Endodermal cell (in vitro differentiated cells): Measurements from ENCODE around the gene GABRB1. TPM values are rescaled to one million over a fixed set of nuclear protein-coding genes. Genes with fewer than 3 reads are reported as not detected.

Source experiments
- DNase-seq: peaks from one replicate; pipeline ENCODE4 v3.0.0-alpha.2; 2017
- H3K27ac ChIP-seq: 2 replicates; pipeline ENCODE4 v1.5.1; 2013; ENCODE audit warnings: mild to moderate bottlenecking, low read depth, low read length, moderate library complexity
- H3K27me3 ChIP-seq: 2 replicates; pipeline ENCODE4 v1.6.1; 2013; ENCODE audit warnings: mild to moderate bottlenecking, low read length, moderate library complexity; ENCODE audit not compliant: insufficient read depth, control insufficient read depth, poor library complexity, severe bottlenecking
- H3K36me3 ChIP-seq: 2 replicates; pipeline ENCODE4 v1.7.0; 2013; ENCODE audit warnings: mild to moderate bottlenecking, low read length, moderate library complexity; ENCODE audit not compliant: control insufficient read depth, insufficient read depth
- H3K4me1 ChIP-seq: one replicate; pipeline ENCODE4 v1.7.0; 2013; ENCODE audit warnings: low read length; ENCODE audit not compliant: control insufficient read depth, insufficient read depth
- H3K4me3 ChIP-seq: 2 replicates; pipeline ENCODE4 v1.5.1; 2013; ENCODE audit warnings: mild to moderate bottlenecking, low read length, moderate library complexity
- H3K9ac ChIP-seq: 2 replicates; pipeline ENCODE4 v1.6.1; 2013; ENCODE audit warnings: mild to moderate bottlenecking, low read length, moderate library complexity; ENCODE audit not compliant: poor library complexity, severe bottlenecking; ENCODE audit errors: extremely low read depth
- H3K9me3 ChIP-seq: 2 replicates; pipeline ENCODE4 v1.6.1; 2013; ENCODE audit warnings: mild to moderate bottlenecking, low read length, moderate library complexity; ENCODE audit not compliant: control insufficient read depth
- H3K27ac Mint-ChIP-seq: 2 replicates; pipeline ENCODE4 v1.8.0; 2020; ENCODE audit warnings: mixed read lengths
- H3K27me3 Mint-ChIP-seq: 2 replicates; pipeline ENCODE4 v1.8.0; 2021; ENCODE audit warnings: mild to moderate bottlenecking, mixed read lengths; ENCODE audit not compliant: insufficient read depth
- H3K36me3 Mint-ChIP-seq: 2 replicates; pipeline ENCODE4 v1.8.0; 2020; ENCODE audit warnings: low read depth, mixed read lengths
- H3K4me1 Mint-ChIP-seq: 2 replicates; pipeline ENCODE4 v1.8.0; 2020; ENCODE audit warnings: mixed read lengths
- H3K4me3 Mint-ChIP-seq: 2 replicates; pipeline ENCODE4 v1.8.0; 2020; ENCODE audit warnings: mild to moderate bottlenecking, moderate library complexity, mixed read lengths
- H3K9me3 Mint-ChIP-seq: 2 replicates; pipeline ENCODE4 v1.8.0; 2020; ENCODE audit warnings: mild to moderate bottlenecking, mixed read lengths
- CTCF ChIP-seq: fragments of 200-600 bp; sonication (generic); conservative IDR thresholded peaks from 2 replicates; pipeline ENCODE4 v1.5.0; 2021; ENCODE audit warnings: antibody characterized with exemption, mild to moderate bottlenecking
- WGBS, 2 experiments: methylation state at CpG; one replicate each; pipeline versions ENCODE4 v1.1.5 to v1.1.7; 2013; ENCODE audit warnings: missing lambda C conversion rate in 2 of 2, mixed read lengths in 1 of 2; ENCODE audit not compliant: insufficient coverage in 1 of 2, insufficient read length in 1 of 2; 5-methylcytosine and 5-hydroxymethylcytosine counted together
- total RNA-seq, 2 donors: library from RNA; stranded (reverse); fragmentation: NEBNext Ultra II Directional in 1 of 2; extraction: Animal tissue kit (Norgen Biotek cat#: 25700) in 1 of 2; gene quantifications; 2 replicates in 1 of 2; 3 replicates in 1 of 2; pipeline ENCODE4 v1.2.1, GENCODE V29; 2021

The GABRB1 gene
- total RNA-seq, 2 donors from 2014 or later = not detected

- no peak overlapping the region for H3K27ac ChIP-seq
- Mint-ChIP-seq H3K4me3 (no peak overlapping the region), H3K27me3 (no peaks in the 10 kb centered on the region), H3K9me3 (no peaks in the 10 kb centered on the region), H3K36me3 (no peaks in the 10 kb centered on the region), H3K4me1 (peaks cover 8% of the 10 kb centered on the region), H3K27ac (no peak overlapping the region)
- no peak for DNase-seq
- H3K27me3 ChIP-seq = no peaks in the 10 kb centered on the region
- TF ChIP-seq CTCF = no peak
- no peak overlapping the region for H3K4me3 ChIP-seq
- WGBS, 2 experiments = 96% methylated on average over 1 of the region's 1 CpG; no CpG with 5 or more reads in 1 of the 2 experiments
- no peaks in the 10 kb centered on the region for H3K36me3 ChIP-seq
- no peak overlapping the region for H3K9ac ChIP-seq
- H3K4me1 ChIP-seq = no peaks in the 10 kb centered on the region
- no peaks in the 10 kb centered on the region for H3K9me3 ChIP-seq
These were observed 401.4 kb downstream of the GABRB1 start for GRCh38 chr4:47432749-47433148.

GRCh38 chr4:47434931-47435330 lies 403.6 kb downstream of the GABRB1 start:
- H3K9me3 ChIP-seq = no peaks in the 10 kb centered on the region
- H3K4me1 ChIP-seq = no peaks in the 10 kb centered on the region
- H3K9me3 Mint-ChIP-seq = no peaks in the 10 kb centered on the region
- no peak overlapping the region for H3K4me3 Mint-ChIP-seq
- H3K27me3 ChIP-seq = no peaks in the 10 kb centered on the region
- H3K4me3 ChIP-seq = no peak overlapping the region
- H3K36me3 ChIP-seq = no peaks in the 10 kb centered on the region
- H3K27ac ChIP-seq = no peak overlapping the region
- no peak overlapping the region for H3K9ac ChIP-seq
- no peaks in the 10 kb centered on the region for H3K36me3 Mint-ChIP-seq
- no peak for DNase-seq
- TF ChIP-seq CTCF = no peak
- no peak overlapping the region for H3K27ac Mint-ChIP-seq
- H3K27me3 Mint-ChIP-seq = no peaks in the 10 kb centered on the region
- peaks cover 8% of the 10 kb centered on the region for H3K4me1 Mint-ChIP-seq

- Histone ChIP-seq H3K4me3 (no peak overlapping the region), H3K4me1 (no peaks in the 10 kb centered on the region), H3K9me3 (no peaks in the 10 kb centered on the region), H3K27ac (no peak overlapping the region), H3K27me3 (no peaks in the 10 kb centered on the region), H3K36me3 (no peaks in the 10 kb centered on the region), H3K9ac (no peak overlapping the region)
- no peaks in the 10 kb centered on the region for H3K27me3 Mint-ChIP-seq
- TF ChIP-seq CTCF = no peak
- no peaks in the 10 kb centered on the region for H3K9me3 Mint-ChIP-seq
- no peaks in the 10 kb centered on the region for H3K4me1 Mint-ChIP-seq
- no peak for DNase-seq
- 87 to 100% methylated on average over 3 to 5 of the region's 5 CpGs for WGBS, 2 experiments
- H3K27ac Mint-ChIP-seq = no peak overlapping the region
- H3K4me3 Mint-ChIP-seq = no peak overlapping the region
- H3K36me3 Mint-ChIP-seq = no peaks in the 10 kb centered on the region
These were observed 411.6 kb downstream of the GABRB1 start for GRCh38 chr4:47442980-47443379.
